ENCODE data around the gene PLEKHA6.

The PLEKHA6 gene

GRCh38 chr1:204285436-204286305 lies 74.1 kb downstream of the PLEKHA6 start:
- no peak for DNase-seq (ENCODE audit: low read depth in 3 of 3, low spot score in 1 of 3)

- DNase-seq (ENCODE audit: low read depth in 3 of 3, low spot score in 1 of 3) = no peak
Measured at GRCh38 chr1:204284929-204285328, 74.8 kb downstream of the PLEKHA6 start.

GRCh38 chr1:204283711-204284651 lies 75.7 kb downstream of the PLEKHA6 start:
- DNase-seq (ENCODE audit: low read depth in 3 of 3, low spot score in 1 of 3) = no peak

- DNase-seq (ENCODE audit: low read depth in 3 of 3, low spot score in 1 of 3) = no peak
Measured at GRCh38 chr1:204282761-204283221, 76.9 kb downstream of the PLEKHA6 start.

- no peak for DNase-seq (ENCODE audit: low read depth in 3 of 3, low spot score in 1 of 3)
Measured at GRCh38 chr1:204280099-204280961, 79.4 kb downstream of the PLEKHA6 start.

GRCh38 chr1:204278958-204279357 lies 80.8 kb downstream of the PLEKHA6 start:
- DNase-seq (ENCODE audit: low read depth in 3 of 3, low spot score in 1 of 3) = no peak

GRCh38 chr1:204278251-204278650 lies 81.5 kb downstream of the PLEKHA6 start:
- DNase-seq (ENCODE audit: low read depth in 3 of 3, low spot score in 1 of 3) = no peak

- no peak for DNase-seq (ENCODE audit: low read depth in 3 of 3, low spot score in 1 of 3)
Measured at GRCh38 chr1:204277563-204278219, 82.0 kb downstream of the PLEKHA6 start.

- DNase-seq (ENCODE audit: low read depth in 3 of 3, low spot score in 1 of 3) = no peak
Measured at GRCh38 chr1:204275695-204276370, 83.9 kb downstream of the PLEKHA6 start.

- no peak for DNase-seq (ENCODE audit: low read depth in 3 of 3, low spot score in 1 of 3)
Measured at GRCh38 chr1:204274446-204274845, 85.3 kb downstream of the PLEKHA6 start.

GRCh38 chr1:204272505-204272904 lies 87.2 kb downstream of the PLEKHA6 start:
- no peak for DNase-seq (ENCODE audit: low read depth in 3 of 3, low spot score in 1 of 3)

GRCh38 chr1:204271970-204272369 lies 87.8 kb downstream of the PLEKHA6 start:
- DNase-seq (ENCODE audit: low read depth in 3 of 3, low spot score in 1 of 3) = no peak

GRCh38 chr1:204268101-204268500 lies 91.6 kb downstream of the PLEKHA6 start:
- DNase-seq (ENCODE audit: low read depth in 3 of 3, low spot score in 1 of 3) = no peak

- no peak for DNase-seq (ENCODE audit: low read depth in 3 of 3, low spot score in 1 of 3)
Measured at GRCh38 chr1:204267191-204267601, 92.5 kb downstream of the PLEKHA6 start.

GRCh38 chr1:204266504-204267034 lies 93.2 kb downstream of the PLEKHA6 start:
- DNase-seq (ENCODE audit: low read depth in 3 of 3, low spot score in 1 of 3) = no peak

GRCh38 chr1:204265665-204266064 lies 94.1 kb downstream of the PLEKHA6 start:
- no peak for DNase-seq (ENCODE audit: low read depth in 3 of 3, low spot score in 1 of 3)

- no peak for DNase-seq (ENCODE audit: low read depth in 3 of 3, low spot score in 1 of 3)
Measured at GRCh38 chr1:204264805-204265204, 94.9 kb downstream of the PLEKHA6 start.

GRCh38 chr1:204263254-204263910 lies 96.3 kb downstream of the PLEKHA6 start:
- no peak for DNase-seq (ENCODE audit: low read depth in 3 of 3, low spot score in 1 of 3)

All from stimulated activated CD4-positive, alpha-beta T cell treated with anti-CD3 and anti-CD28 coated beads, TNF-alpha, amount 100 ng/mL, for 1 hour (primary cell).